Activated naive CD4-positive, alpha-beta T cell treated with Interleukin-2 at 50 U/mL for 16 hours (primary cell): ENCODE measurements around the gene MRPS6.

ENCODE experiments used
- DNase-seq: peaks from one replicate; pipeline ENCODE4 v3.0.0-alpha.2; 2020

The MRPS6 gene

GRCh38 chr21:34183331-34183928 lies 110.1 kb downstream of the MRPS6 start:
- no peak for DNase-seq

GRCh38 chr21:34184232-34184631 lies 110.9 kb downstream of the MRPS6 start:
- no peak for DNase-seq

DNA sequence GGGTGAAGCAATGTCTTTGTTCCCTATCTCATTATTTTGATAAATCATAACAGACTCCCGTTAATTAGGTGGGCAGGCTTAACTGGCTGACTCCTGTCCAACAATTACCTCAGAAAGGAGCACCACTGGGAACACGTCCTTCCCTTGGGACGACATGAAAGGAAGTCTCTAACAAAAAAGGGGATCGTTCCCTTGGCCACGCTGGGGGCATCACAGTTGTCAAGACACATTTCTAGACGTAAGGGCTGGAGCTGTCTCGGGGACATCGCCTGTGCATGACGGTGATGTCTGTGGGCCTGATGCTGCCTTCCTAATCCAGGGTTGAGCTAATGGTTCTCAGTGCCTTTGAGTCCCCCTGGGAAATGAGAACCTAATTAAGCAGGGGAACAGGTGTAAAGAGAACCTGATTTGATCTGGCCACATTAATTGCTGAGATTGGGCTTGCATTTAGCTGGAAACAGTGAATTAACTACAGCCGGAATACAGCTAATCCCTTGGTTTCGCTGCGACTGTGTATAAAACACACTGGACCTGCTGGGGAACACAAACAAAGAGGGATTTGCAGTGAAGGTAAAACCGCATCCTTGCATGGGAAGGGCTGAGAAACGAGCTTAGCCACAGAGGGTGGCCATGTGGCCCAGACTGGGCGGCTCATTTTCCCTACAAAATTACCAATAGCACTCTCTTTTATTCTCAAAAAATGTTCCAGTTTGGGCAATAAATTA lies 111.8 kb downstream of the MRPS6 start:
- no peak for DNase-seq

DNA sequence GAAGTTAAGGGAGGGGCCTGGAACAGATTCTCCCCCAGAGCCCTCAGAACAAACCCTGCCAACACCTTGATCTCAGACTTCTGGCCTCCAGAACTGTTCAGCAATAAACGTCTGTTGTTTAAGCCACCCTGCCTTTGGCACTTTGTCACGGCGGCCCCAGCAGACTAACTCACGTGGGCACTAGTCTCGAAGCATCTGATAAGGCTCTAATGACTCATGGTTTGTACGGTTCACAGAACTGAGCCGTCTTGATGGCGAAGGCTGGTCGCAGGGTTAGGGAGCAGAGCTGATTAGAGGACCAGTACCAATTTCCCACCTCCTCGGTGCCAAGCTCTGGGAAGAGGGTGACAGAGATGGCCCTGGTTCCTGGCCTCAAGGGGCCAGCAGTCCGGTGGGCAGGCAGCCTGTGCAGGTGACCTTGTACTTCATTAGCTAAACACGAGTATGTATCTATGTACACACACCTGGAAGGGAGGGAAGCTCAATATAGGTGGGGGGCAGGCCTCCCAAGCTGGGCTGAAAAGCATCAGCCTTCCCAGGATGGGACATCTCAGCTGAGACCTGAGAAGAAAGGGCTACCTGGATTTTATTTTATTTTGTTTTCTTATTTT lies 112.8 kb downstream of the MRPS6 start:
- DNase-seq = no peak

GRCh38 chr21:34187935-34188334 lies 114.6 kb downstream of the MRPS6 start:
- DNase-seq = no peak

- DNase-seq = no peak
Observed at GRCh38 chr21:34189506-34189905, 116.1 kb downstream of the MRPS6 start.

DNA sequence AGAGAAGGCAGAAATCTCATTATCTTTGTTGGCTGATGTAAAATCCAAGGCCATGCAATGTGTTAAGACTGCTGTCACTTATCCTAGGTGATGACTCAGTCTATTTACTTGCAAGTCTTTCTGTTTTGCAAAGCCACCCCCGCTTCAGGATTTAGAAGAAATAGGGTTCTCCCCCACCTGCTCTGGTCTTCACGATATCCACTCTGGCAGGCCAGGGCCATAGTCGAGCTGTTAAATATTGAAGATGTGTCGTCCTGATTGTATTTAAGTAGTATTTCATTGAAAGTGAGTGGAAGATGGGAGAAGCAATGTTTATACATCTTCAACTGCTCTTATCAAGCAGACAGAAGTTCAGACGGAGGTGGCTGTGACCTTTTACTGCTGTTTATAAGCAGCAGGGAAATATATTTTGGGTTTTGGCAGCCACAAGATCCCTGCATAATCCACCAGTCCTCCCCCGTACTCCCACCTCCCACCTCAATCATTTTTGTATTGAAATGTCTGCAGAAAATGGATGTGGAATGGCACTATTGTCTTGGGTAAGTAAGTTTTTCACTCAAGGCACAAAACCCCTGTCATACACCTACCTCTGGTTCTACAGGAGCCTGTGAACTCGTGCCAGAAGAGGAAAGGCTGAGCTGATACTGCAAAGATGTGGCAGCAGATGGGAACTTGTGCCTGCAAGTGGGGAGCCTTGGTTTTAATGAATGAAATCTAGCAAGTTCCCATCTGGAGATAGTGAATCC lies 117.4 kb downstream of the MRPS6 start:
- no peak for DNase-seq

DNA sequence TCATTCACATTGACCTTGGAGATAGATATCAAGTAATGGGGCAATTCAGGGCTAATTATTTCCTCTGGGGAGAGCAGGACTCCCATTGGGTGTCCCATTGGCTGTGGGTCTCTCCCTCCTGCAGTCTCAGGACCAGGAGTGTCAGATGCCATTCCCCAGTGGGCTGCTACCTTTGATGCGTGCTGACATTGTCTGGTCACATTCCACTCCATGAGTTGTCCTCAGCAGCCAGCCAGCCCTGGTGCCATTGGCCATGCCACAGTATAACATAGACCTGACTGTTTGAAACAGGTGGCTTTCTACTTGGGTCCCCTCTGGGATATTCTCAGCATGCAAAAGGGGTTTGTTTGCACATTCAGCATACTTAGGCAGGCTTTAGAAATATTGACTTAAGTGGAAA lies 118.5 kb downstream of the MRPS6 start:
- no peak for DNase-seq
